Right lobe of liver (tissue), 4 donors: ENCODE results near the gene IRX6.

ENCODE experiments used
- POLR2A ChIP-seq: fragments of 450-650 bp; IDR thresholded peaks from one replicate; pipeline ENCODE4 v1.6.1; 2017; ENCODE audit warnings: antibody characterized with exemption, mild to moderate bottlenecking
- TF ChIP-seq, protein P1 (sequence below), 4 donors: fragments of 200-600 bp in 3 of 4; fragments of 450-650 bp in 1 of 4; IDR thresholded peaks; one replicate each; pipeline versions ENCODE4 v1.5.1 to v1.8.0; 2016 to 2022; ENCODE audit warnings: antibody characterized with exemption in 4 of 4, mild to moderate bottlenecking in 2 of 4
- donor health status: DM: no; HTN: no; CAD: no.
- donor health status: DM: no; HTN: no; CAD: no.
- donor health status: DM: no; HTN: yes; CAD: no.

DNA sequence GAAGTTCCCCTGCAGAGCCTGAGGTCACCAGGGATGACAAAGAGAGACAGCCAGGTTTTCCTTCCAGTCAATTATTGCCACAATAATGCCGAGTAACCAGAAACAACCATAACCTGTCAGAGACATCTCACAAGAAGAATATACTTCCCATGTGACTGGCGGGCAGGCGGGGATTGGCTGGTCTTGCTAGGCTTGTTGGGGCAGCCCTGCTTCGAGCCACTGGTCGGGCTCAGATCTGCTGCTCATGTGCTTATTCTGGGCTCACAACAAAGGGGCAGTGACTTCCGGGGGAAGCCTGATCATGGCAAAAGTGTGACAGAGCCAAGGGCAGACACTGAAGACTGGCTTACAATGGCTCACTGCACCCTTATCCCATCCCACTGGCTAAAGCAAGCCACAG, 48.1 kb upstream of the IRX6 start:
- TF ChIP-seq, protein P1, sequence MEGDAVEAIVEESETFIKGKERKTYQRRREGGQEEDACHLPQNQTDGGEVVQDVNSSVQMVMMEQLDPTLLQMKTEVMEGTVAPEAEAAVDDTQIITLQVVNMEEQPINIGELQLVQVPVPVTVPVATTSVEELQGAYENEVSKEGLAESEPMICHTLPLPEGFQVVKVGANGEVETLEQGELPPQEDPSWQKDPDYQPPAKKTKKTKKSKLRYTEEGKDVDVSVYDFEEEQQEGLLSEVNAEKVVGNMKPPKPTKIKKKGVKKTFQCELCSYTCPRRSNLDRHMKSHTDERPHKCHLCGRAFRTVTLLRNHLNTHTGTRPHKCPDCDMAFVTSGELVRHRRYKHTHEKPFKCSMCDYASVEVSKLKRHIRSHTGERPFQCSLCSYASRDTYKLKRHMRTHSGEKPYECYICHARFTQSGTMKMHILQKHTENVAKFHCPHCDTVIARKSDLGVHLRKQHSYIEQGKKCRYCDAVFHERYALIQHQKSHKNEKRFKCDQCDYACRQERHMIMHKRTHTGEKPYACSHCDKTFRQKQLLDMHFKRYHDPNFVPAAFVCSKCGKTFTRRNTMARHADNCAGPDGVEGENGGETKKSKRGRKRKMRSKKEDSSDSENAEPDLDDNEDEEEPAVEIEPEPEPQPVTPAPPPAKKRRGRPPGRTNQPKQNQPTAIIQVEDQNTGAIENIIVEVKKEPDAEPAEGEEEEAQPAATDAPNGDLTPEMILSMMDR (IDR thresholded peaks at IDR 0.05), result no peak
- no peak for TF ChIP-seq POLR2A
